Measurements from ENCODE around the gene PIK3R3. TPM values are rescaled to one million over a fixed set of nuclear protein-coding genes. Genes with fewer than 3 reads are reported as not detected.

The PIK3R3 gene
- total RNA-seq, 1 experiment from 2014 or later: 17.4 TPM

DNA sequence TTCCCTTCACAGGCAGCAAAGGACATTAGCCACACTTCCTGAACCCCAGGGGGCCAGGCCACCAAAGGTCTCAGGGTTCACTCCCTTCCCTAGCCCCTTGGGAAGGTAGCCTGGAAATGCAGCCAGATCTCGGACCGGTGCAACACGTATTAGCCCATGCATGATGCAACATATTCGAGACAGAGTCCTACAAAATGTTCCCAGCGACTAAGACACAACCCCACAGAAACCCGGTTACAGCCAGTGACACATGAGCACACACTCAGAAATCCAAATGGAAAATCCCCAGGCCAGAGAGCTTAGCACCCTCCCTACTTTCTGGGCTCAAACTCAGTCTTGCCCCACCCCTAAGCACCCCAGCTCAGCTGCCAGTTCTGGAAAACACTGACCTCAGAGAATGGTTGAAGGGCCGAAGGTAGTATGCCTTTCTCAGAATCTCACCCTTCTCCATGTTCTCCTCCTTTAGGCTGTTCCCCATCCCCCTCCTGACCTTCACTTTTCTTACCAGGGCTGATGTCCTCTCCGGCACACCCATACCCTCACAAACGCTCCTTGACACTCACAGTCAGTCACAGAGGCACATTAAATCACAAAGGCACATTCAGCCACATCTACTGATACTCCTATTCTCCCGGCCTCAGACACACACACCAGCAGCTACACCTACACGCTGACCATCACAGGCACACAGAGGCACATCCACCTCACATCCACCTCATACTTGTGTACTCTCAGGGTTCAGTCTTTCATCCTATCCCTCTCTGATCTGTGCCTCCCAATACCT is 42.2 kb upstream of the PIK3R3 start, which contains the start of gene TSPAN1:
TSS of gene TSPAN1 (plus strand) at position 640 of the 784 bp plus-strand sequence. CDS start 6,021 bp downstream, outside the sequence.
- DNase-seq: no peak
- Mint-ChIP-seq H3K36me3 (ENCODE audit: insufficient read depth, unreplicated experiment) (peaks cover 25% of the 10 kb centered on the region), H3K9me3 (ENCODE audit: low read depth, unreplicated experiment) (no peaks in the 10 kb centered on the region), H3K4me3 (ENCODE audit: low read depth, unreplicated experiment) (no peak within 1 kb of the TSS), H3K27ac (ENCODE audit: unreplicated experiment) (no peak within 1 kb of the TSS), H3K4me1 (ENCODE audit: low read depth, unreplicated experiment) (no peaks in the 10 kb centered on the region), H3K27me3 (ENCODE audit: unreplicated experiment) (no peaks in the 10 kb centered on the region)
- intact Hi-C loops (cut with micrococcal nuclease; ENCODE audit: unreplicated experiment): no loop called here
- TF ChIP-seq, protein P1, sequence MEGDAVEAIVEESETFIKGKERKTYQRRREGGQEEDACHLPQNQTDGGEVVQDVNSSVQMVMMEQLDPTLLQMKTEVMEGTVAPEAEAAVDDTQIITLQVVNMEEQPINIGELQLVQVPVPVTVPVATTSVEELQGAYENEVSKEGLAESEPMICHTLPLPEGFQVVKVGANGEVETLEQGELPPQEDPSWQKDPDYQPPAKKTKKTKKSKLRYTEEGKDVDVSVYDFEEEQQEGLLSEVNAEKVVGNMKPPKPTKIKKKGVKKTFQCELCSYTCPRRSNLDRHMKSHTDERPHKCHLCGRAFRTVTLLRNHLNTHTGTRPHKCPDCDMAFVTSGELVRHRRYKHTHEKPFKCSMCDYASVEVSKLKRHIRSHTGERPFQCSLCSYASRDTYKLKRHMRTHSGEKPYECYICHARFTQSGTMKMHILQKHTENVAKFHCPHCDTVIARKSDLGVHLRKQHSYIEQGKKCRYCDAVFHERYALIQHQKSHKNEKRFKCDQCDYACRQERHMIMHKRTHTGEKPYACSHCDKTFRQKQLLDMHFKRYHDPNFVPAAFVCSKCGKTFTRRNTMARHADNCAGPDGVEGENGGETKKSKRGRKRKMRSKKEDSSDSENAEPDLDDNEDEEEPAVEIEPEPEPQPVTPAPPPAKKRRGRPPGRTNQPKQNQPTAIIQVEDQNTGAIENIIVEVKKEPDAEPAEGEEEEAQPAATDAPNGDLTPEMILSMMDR (IDR thresholded peaks at IDR 0.05; ENCODE audit: unreplicated experiment): no peak
- CTCF ChIA-PET: no interaction called here
- BruUV-seq (replicated peaks): no TSS peak

DNA sequence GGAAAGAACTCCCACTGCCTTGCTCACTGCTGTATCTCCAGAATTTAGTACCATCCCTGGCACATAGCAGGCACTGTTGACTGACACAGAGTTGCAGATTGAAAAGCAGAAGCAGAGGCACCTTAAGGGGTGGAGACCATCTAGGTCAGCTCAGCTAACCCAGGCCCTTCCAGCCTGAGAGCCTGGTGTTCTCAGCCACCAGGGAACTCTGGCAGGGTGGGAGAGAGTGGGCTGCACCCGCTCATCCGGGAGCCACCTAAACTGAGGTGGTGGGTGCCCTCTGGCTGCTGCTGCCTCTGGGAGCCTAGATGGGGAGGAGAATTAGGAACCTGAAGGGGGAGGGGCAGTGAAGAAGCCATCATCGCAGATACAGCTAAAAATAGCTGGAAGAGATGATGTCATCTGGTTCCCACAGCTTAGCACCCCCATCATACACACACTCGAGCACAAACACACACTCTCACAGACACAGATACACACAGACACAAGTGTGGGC is 41.0 kb upstream of the PIK3R3 start:
- peaks cover under 1% of the 10 kb centered on the region for H3K27me3 Mint-ChIP-seq (ENCODE audit: unreplicated experiment)
- H3K9me3 Mint-ChIP-seq (ENCODE audit: low read depth, unreplicated experiment): no peaks in the 10 kb centered on the region
- peaks cover 25% of the 10 kb centered on the region for H3K36me3 Mint-ChIP-seq (ENCODE audit: insufficient read depth, unreplicated experiment)
- no TSS peak for BruUV-seq (replicated peaks)
- TF ChIP-seq, protein P1 (IDR thresholded peaks at IDR 0.05; ENCODE audit: unreplicated experiment): no peak
- intact Hi-C loops (cut with micrococcal nuclease; ENCODE audit: unreplicated experiment): loop anchor here (2.0 kb wide), 1 partner anchor 39 kb away; no protein-coding TSS in a partner anchor
- CTCF ChIA-PET: no interaction called here
- no peaks in the 10 kb centered on the region for H3K4me1 Mint-ChIP-seq (ENCODE audit: low read depth, unreplicated experiment)
- no peak overlapping the region for H3K27ac Mint-ChIP-seq (ENCODE audit: unreplicated experiment)
- DNase-seq: no peak
- H3K4me3 Mint-ChIP-seq (ENCODE audit: low read depth, unreplicated experiment): no peak overlapping the region

DNA sequence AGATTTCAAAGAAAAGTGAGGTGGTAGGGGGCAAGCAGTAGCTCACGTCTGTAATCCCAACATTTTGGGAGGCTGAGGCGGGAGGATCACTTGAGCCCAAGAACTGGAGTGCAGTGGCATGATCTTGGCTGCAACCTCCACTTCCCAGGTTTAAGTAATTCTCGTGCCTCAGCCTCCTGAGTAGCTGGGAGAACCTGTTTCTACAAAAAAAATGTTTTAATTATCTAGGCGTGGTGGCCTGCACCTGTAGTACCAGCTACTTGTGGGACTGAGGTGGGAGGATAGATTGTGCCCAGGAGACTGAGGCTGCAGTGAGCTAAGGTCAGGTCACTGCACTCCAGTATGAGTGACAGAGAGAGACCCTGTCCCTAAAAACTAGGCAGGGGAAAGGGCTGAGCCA is 39.9 kb upstream of the PIK3R3 start:
- TF ChIP-seq, protein P1 (IDR thresholded peaks at IDR 0.05; ENCODE audit: unreplicated experiment): no peak
- CTCF ChIA-PET: interaction anchor here (0.5 to 1.5 kb wide), 4 partner anchors 9 to 136 kb away, joined by 3 to 5 read pairs (median 4); no protein-coding TSS in a partner anchor
- DNase-seq: peak; percentile 26
- BruUV-seq (replicated peaks): no TSS peak
- Mint-ChIP-seq H3K27ac (ENCODE audit: unreplicated experiment) (peak overlapping the region; percentile 90), H3K4me3 (ENCODE audit: low read depth, unreplicated experiment) (peak overlapping the region; percentile 38), H3K36me3 (ENCODE audit: insufficient read depth, unreplicated experiment) (peaks cover 25% of the 10 kb centered on the region), H3K27me3 (ENCODE audit: unreplicated experiment) (peaks cover 12% of the 10 kb centered on the region), H3K4me1 (ENCODE audit: low read depth, unreplicated experiment) (no peaks in the 10 kb centered on the region), H3K9me3 (ENCODE audit: low read depth, unreplicated experiment) (no peaks in the 10 kb centered on the region)
- intact Hi-C loops (cut with micrococcal nuclease; ENCODE audit: unreplicated experiment): loop anchor here (2.0 kb wide), 1 partner anchor 38 kb away; no protein-coding TSS in a partner anchor

DNA sequence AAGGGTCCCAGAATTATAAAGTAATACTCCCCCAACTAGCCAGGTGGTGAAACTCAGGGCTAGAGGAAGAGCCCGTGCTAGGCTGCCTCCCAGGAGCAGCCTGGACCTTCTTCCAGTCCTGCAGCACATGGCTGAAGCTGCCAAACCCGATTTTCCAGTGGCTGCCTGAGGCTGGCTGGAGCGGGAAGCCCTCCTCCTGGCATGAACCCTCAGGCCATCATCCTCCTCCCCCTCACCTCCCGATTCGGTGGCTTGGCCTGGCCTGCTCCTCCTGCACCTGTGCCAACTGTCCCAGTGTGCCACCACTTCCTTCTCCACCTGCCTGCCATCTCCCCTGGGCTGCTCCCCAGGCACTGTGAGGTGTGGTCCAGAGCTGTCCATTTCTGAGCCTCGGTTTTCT is 39.4 kb upstream of the PIK3R3 start:
- Mint-ChIP-seq H3K36me3 (ENCODE audit: insufficient read depth, unreplicated experiment) (peaks cover 25% of the 10 kb centered on the region), H3K27me3 (ENCODE audit: unreplicated experiment) (peaks cover 16% of the 10 kb centered on the region), H3K9me3 (ENCODE audit: low read depth, unreplicated experiment) (no peaks in the 10 kb centered on the region), H3K4me1 (ENCODE audit: low read depth, unreplicated experiment) (no peaks in the 10 kb centered on the region), H3K27ac (ENCODE audit: unreplicated experiment) (peak overlapping the region; percentile 90), H3K4me3 (ENCODE audit: low read depth, unreplicated experiment) (peak overlapping the region; percentile 38)
- peak; percentile 90 for DNase-seq
- no TSS peak for BruUV-seq (replicated peaks)
- CTCF ChIA-PET: interaction anchor here (0.5 to 1.5 kb wide), 4 partner anchors 10 to 136 kb away, joined by 3 to 5 read pairs (median 4); no protein-coding TSS in a partner anchor
- TF ChIP-seq, protein P1 (IDR thresholded peaks at IDR 0.05; ENCODE audit: unreplicated experiment): no peak
- intact Hi-C loops (cut with micrococcal nuclease; ENCODE audit: unreplicated experiment): loop anchor here (2.0 kb wide), 1 partner anchor 37 kb away; no protein-coding TSS in a partner anchor

All from Calu3 (cell line).